HCT116 (cell line): ENCODE results near the gene GBF1.

ENCODE experiments used
- CTCF ChIP-seq, 3 experiments: fragments of 200-600 bp in 1 of 3; sonication (generic) in 1 of 3; IDR thresholded peaks in 2 of 3; conservative IDR thresholded peaks in 1 of 3; 2 replicates each; pipeline ENCODE4 v1.5.1; 2012 to 2017; ENCODE audit warnings: low read depth in 2 of 3, low read length in 2 of 3, antibody characterized with exemption in 1 of 3, borderline replicate concordance in 1 of 3, control low read depth in 1 of 3, mild to moderate bottlenecking in 1 of 3, mixed read lengths in 1 of 3, mixed run types in 1 of 3, moderate library complexity in 1 of 3; ENCODE audit not compliant: insufficient read depth in 1 of 3
- EGR1 ChIP-seq: IDR thresholded peaks from 2 replicates; pipeline ENCODE4 v1.6.1; 2012; ENCODE audit warnings: low read depth
- ELF1 ChIP-seq: IDR thresholded peaks from 2 replicates; pipeline ENCODE4 v1.6.1; 2012; ENCODE audit warnings: low read depth, borderline replicate concordance
- EZH2 ChIP-seq: fragments of 200-600 bp; sonication (generic); IDR thresholded peaks from 2 replicates; pipeline ENCODE4 v1.6.1; 2017; ENCODE audit warnings: antibody characterized with exemption, mixed run types
- FOSL1 ChIP-seq: IDR thresholded peaks from 2 replicates; pipeline ENCODE4 v1.6.1; 2012; ENCODE audit warnings: low read depth
- JUND ChIP-seq: IDR thresholded peaks from 2 replicates; pipeline ENCODE4 v1.6.1; 2012
- POLR2A ChIP-seq: IDR thresholded peaks from 2 replicates; pipeline ENCODE4 v1.7.0; 2011; ENCODE audit warnings: borderline replicate concordance; ENCODE audit not compliant: insufficient read depth, insufficient read length; ENCODE audit errors: extremely low read depth
- POLR2AphosphoS5 ChIP-seq: IDR thresholded peaks from 2 replicates; pipeline ENCODE4 v1.6.1; 2011; ENCODE audit warnings: mild to moderate bottlenecking, low read depth, low read length, moderate library complexity
- RAD21 ChIP-seq: IDR thresholded peaks from 2 replicates; pipeline ENCODE4 v1.6.1; 2012; ENCODE audit warnings: low read depth, mild to moderate bottlenecking
- YY1 ChIP-seq: IDR thresholded peaks from 2 replicates; pipeline ENCODE4 v1.6.1; 2011; ENCODE audit warnings: low read length, low read depth, moderate library complexity, mild to moderate bottlenecking; ENCODE audit not compliant: insufficient replicate concordance; ENCODE audit errors: extremely low read depth
- ZFX ChIP-seq: fragments of 450-650 bp; IDR thresholded peaks from 2 replicates; pipeline ENCODE4 v1.6.1; 2017
- TF ChIP-seq, protein P1 (sequence below): IDR thresholded peaks from 2 replicates; pipeline ENCODE4 v1.6.1; 2012; ENCODE audit warnings: low read depth

DNA sequence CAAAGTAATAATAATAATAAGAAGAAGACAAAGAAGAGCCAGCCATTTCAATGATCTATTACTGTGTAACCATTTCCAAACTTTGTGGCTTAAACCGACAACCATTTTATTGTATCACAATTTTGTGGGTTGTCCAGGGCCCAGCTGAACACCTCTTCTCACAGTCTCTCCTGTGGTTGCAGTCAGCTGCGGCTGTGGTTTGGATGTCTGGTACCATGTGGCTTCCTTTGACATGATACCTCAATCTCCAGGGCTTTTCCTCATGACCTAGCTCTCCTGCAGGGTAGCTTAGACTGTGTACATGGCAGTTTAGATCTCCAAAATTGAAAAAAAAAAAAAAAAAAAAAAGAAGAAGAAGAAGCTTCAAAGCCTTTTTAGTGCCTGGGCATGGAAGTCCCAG, 77.6 kb downstream of the GBF1 start:
- TF ChIP-seq POLR2AphosphoS5 (no peak), CTCF (IDR thresholded peaks at IDR 0.05 in 2 of 3, conservative IDR thresholded peaks at IDR 0.05 in 1 of 3; ENCODE audit: borderline replicate concordance in 1 of 3, insufficient read depth in 1 of 3, low read depth in 2 of 3, low read length in 2 of 3) (no peak), POLR2A (no peak), EZH2 (no peak), ZFX (no peak), RAD21 (no peak), EGR1 (no peak), JUND (no peak), YY1 (no peak), FOSL1 (no peak), ELF1 (no peak)
- TF ChIP-seq, protein P1, sequence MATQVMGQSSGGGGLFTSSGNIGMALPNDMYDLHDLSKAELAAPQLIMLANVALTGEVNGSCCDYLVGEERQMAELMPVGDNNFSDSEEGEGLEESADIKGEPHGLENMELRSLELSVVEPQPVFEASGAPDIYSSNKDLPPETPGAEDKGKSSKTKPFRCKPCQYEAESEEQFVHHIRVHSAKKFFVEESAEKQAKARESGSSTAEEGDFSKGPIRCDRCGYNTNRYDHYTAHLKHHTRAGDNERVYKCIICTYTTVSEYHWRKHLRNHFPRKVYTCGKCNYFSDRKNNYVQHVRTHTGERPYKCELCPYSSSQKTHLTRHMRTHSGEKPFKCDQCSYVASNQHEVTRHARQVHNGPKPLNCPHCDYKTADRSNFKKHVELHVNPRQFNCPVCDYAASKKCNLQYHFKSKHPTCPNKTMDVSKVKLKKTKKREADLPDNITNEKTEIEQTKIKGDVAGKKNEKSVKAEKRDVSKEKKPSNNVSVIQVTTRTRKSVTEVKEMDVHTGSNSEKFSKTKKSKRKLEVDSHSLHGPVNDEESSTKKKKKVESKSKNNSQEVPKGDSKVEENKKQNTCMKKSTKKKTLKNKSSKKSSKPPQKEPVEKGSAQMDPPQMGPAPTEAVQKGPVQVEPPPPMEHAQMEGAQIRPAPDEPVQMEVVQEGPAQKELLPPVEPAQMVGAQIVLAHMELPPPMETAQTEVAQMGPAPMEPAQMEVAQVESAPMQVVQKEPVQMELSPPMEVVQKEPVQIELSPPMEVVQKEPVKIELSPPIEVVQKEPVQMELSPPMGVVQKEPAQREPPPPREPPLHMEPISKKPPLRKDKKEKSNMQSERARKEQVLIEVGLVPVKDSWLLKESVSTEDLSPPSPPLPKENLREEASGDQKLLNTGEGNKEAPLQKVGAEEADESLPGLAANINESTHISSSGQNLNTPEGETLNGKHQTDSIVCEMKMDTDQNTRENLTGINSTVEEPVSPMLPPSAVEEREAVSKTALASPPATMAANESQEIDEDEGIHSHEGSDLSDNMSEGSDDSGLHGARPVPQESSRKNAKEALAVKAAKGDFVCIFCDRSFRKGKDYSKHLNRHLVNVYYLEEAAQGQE, result no peak
